HuH-7 (cell line): ENCODE results near the gene TRPV4.
"Not testable (repeated sequence)": the region's sequence is repeated elsewhere in the genome, so short reads cannot be mapped to it uniquely, and the experiment has no call there.

Experiments
- DNase-seq: peaks from one replicate; pipeline ENCODE4 v3.0.0; 2011; ENCODE audit warnings: low spot score

TRPV4 gene

GRCh38 chr12:109833307-109834189 is at the start of gene TRPV4:
TSS of gene TRPV4 (minus strand) at chr12:109833398. CDS start at chr12:109814796, 18,602 bp downstream.
- DNase-seq = peak; percentile 78

- DNase-seq = no peak
These were observed 48.6 kb upstream of the TRPV4 start for GRCh38 chr12:109881752-109882151.

GRCh38 chr12:109880938-109881337 is 47.7 kb upstream of the TRPV4 start:
- no peak for DNase-seq

DNA sequence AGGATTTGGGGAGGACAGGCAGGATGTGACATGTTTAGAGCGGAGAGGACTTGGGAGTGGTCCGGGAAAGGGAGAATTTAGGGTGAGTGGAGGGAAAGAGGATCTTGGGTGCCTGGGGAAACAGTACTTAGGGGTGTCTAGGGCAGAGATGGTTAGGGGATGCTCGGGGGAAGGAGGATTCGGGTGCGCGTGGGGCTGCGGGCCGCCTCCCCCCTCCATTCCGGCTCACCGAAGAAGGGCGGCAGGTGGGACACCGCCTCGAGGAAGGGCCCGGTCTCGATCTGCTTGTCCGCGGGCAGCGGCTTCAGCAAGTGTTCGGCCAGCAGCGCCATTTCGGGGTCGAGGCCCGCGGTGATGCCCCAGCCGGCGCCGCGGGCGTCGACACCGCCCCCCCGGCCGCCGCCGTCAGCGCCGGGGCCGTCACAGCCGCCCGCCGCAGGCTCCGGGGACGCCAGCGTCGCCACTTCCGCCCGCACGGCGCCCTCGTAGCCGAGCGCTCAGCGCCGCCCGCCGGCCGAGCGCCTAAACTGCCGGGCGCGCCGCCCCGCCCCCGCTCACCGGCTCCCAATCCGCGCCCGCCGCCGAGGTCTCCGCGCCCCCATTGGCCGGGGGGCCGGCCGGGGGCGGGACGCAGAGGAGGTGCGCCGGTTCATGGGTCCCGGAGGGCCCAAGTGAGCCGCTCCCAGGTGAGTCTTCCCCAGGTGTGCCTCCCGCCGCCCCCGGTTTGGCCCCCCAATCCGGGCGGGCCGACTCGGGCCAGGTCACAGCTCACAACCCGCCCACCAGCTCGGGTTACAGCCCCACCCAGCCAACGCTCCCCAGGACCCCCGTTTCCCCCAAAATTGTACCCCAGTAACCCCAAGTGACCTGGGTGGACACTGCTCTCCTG is 47.1 kb upstream of the TRPV4 start, which contains the start of gene GLTP:
TSS of gene GLTP (minus strand) at position 499 of the 889 bp plus-strand sequence. CDS start at position 332, 167 bp downstream.
- DNase-seq = peak; percentile 94

GRCh38 chr12:109879351-109880042 is 46.3 kb upstream of the TRPV4 start:
- no peak for DNase-seq

DNA sequence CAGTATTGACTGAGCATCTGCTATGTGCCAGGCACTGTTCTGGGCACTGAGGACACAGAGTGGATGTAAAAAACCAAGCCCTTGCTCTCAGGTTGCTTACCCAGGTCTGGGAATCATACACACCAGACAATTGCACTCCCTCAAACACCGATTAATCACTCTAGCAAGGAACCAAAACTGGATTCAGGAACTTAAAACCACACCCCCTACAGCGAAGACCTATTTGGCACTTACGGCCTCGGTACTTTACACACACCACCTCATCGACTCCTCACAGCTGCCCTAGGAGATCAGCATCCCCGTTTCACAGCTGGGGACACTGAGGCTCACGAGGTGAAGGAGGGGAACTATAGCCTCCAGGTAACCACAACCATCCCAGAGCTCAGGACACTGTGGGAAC is 45.6 kb upstream of the TRPV4 start:
- DNase-seq = no peak

DNA sequence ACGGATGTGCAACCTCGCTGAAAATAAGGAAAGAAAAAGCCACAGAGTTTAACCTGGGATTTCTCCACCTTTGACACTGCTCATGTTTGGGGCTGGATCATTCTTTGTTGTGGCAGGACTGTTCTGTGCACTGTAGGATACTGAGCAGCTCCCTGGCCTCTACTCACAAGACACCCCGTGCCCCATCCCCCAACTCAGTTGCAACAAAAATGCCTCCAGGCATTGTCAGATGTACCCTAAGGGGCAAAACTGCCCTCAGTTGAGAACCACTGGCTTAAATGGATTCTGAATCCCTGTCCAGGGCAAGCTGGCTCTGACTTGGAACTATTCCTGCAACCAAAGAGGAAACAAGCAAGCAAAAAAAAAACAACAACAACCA is 45.0 kb upstream of the TRPV4 start:
- DNase-seq = no peak

DNA sequence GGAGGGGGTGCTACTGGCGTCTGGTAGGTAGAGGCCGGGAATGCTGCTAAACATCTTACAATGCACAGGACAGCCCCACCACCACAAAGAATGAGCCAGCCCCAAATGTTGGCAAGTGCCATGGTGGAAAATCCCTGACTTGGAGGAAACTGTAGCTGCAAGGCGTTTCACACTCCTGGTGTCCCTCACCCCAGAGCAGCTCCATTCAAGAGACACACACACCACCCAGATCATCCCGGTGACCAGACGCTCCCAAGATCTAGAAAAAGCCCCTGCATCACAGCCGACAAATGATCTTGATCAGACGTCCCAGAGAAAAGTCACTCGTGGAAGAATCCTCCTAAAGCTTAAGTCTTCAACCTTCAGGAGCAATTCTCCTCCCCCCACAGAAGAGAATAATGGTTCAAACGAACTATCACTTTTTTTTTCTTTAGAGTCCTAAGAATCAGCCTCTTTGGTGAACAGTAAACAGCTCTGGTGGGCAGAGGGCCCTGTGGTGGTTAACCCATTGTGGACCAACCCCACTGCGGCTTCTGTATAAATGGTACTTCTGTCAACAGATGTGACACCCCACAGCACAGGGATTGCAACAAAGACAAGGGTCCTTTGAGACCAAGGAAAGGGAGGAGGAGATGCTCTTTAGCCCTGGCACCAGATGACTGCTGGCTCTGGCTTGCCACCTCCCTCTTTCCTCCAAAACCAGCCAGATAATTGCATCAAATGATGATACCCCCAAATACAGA is 44.5 kb upstream of the TRPV4 start:
- DNase-seq = no peak

- DNase-seq = no peak
These were observed 43.2 kb upstream of the TRPV4 start for GRCh38 chr12:109876406-109876805.

DNA sequence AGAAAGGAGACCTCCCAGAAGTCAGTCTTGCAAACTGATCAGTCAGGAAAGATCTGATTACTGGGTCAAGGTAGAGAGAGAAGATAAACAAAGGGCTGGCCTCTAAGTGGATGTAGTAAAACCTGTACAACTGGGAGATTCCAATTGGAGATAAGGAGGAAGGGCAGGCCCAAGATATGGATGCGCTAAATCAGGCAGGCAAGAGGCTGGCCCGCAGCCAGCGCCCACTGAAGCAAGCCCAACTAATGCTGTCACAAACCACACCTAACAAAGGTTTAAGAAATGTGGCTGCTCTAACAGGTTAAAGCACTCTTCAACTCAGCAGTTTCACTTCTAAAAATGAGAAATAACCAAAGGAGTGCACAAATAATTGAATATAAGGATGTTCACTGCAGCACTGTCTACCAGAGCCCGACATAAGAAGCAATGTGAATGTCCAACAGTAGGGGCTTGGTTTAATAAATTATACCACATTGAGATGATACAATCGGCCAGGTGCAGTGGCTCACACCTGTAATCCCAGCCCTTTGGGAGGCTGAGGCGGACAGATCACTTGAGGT is 42.5 kb upstream of the TRPV4 start:
- peak; percentile 30 for DNase-seq

- no peak for DNase-seq
These were observed 40.5 kb upstream of the TRPV4 start for GRCh38 chr12:109873653-109874052.

- peak; percentile 39 for DNase-seq
These were observed 38.6 kb upstream of the TRPV4 start for GRCh38 chr12:109871668-109872314.

GRCh38 chr12:109870648-109871047 is 37.5 kb upstream of the TRPV4 start:
- DNase-seq = no peak

- no peak for DNase-seq
These were observed 35.2 kb upstream of the TRPV4 start for GRCh38 chr12:109868182-109869051.

DNA sequence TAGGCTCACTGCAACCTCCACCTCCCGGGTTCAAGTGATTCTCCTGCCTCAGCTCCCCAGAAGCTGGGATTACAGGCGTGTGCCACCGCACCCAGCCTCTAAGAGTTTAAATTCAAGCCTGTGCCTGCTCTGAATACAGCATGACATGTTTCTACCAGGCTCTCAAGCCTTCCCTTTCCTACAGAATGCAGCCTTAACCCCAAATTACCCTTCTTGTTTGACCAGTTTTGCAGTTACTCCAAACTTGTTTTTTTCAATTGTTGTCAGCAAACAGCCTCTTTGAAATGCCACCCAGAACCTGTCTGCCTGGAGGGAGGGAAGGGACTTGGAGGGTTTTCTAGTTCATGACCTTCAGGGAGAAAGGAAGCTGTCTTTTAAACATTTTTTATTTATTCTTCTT is 31.7 kb upstream of the TRPV4 start:
- no peak for DNase-seq

GRCh38 chr12:109863847-109864712 is 30.9 kb upstream of the TRPV4 start:
- DNase-seq = peak; percentile 83

DNA sequence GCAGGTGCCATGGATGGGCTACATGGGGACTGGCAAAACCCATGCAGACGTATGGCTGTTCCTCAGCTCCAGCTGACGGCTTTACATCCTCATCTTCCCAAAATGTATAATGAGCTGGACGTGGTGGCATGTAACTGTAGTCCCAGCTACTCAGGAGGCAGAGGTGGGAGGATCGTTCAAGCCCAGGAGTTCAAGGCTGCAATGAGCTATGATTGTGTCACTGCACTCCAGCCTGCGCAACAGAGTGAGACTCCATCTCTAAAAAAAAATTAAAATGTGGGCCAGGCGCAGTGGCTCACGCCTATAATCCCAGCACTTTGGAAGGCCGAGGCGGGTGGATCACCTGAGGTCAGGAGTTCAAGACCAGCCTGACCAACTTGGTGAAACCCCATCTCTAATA is 29.3 kb upstream of the TRPV4 start:
- not testable (repeated sequence) for DNase-seq

DNA sequence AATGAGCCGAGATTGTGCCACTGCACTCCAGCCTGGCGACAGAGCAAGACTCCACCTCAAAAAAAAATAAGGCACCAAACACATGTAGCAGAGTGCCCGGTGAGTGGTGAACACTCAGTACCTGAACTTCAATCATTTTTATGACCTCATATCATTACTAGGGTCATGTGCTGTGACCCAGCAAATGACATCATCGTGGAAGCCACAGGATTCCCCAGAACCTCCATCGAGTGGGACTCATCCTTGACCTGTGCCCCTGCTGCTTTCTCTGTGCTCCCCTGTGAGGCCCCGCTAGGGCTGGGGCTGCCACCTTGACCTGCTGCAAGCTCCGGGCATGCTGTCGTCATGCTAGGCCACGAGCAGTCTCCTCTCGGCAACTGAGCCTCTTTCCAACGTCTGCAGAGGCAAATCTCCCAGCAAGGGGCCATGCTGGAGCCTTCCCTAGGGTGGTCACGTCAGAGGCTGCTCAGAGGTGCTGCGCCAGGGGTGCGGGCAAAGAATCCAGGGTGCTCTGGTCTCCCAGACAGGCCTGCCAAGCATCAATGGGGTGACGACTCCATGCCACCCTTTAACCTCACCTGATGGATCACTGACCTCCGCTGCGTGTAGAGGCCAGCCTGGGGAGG is 28.6 kb upstream of the TRPV4 start:
- DNase-seq = no peak
